Pancreas (tissue), 10 donors: ENCODE data around the gene IFT20. TPM values are rescaled to one million over a fixed set of nuclear protein-coding genes. Genes with fewer than 3 reads are reported as not detected.
"Not testable (repeated sequence)": the region's sequence is repeated elsewhere in the genome, so short reads cannot be mapped to it uniquely, and the experiment has no call there.

Experiments
- ATAC-seq, 4 donors: fragments of 200-7000 bp; cut with Tn5 transposase; one replicate each; pipeline versions ENCODE4 v1.8.0 to v1.9.1; 2020; ENCODE audit warnings: mild to moderate bottlenecking in 4 of 4, moderate library complexity in 4 of 4
- DNase-seq, 6 donors: peaks; one replicate each; pipeline ENCODE4 v3.0.0-alpha.2; 2020
- FAIRE-seq: peaks from 2 replicates; lab custom pipeline; 2012; peaks lifted over from hg19 to GRCh38; lab: Jason Lieb, UNC
- H3K27ac ChIP-seq, 4 donors: fragments of 200-600 bp; sonication (generic); 1 replicate in 3 of 4; 2 replicates in 1 of 4; pipeline versions ENCODE4 v1.5.0 to v1.8.0; 2020
- H3K27me3 ChIP-seq, 4 donors: fragments of 200-600 bp; one replicate each; pipeline ENCODE4 v1.8.0; 2021
- H3K36me3 ChIP-seq, 3 donors: fragments of 200-600 bp; sonication (generic) in 1 of 3; one replicate each; pipeline versions ENCODE4 v1.5.0 to v1.8.0; 2020 to 2021
- H3K4me1 ChIP-seq, 3 donors: fragments of 200-600 bp; one replicate each; pipeline ENCODE4 v1.8.0; 2021
- H3K4me3 ChIP-seq, 4 donors: fragments of 200-600 bp; sonication (generic) in 2 of 4; one replicate each; pipeline versions ENCODE4 v1.5.0 to v1.8.0; 2020 to 2021
- H3K9me3 ChIP-seq, 4 donors: fragments of 200-600 bp; one replicate each; pipeline ENCODE4 v1.8.0; 2021
- WGBS, 2 donors: extraction: QIAGEN DNeasy Blood & Tissue Kit; methylation state at CpG; one replicate each; pipeline ENCODE4 v1.1.7; 2013; 5-methylcytosine and 5-hydroxymethylcytosine counted together
- intact Hi-C, 3 donors: fragments of 100-400 bp; cut with DNase I; formaldehyde crosslinking; loops; one replicate each; pipeline versions ENCODE4 v1.11.1 to v1.14.2; 2022
- polyA plus RNA-seq, 2 donors: library from polyadenylated mRNA; stranded (reverse); fragments of 200-250 nt; gene quantifications; one replicate each; pipeline ENCODE4 v1.2.3, GENCODE V29; 2013
- total RNA-seq, 6 donors: library from RNA; stranded (reverse); fragmentation: NEBNext Ultra II Directional in 4 of 6; extraction: Animal tissue kit (Norgen Biotek cat#: 25700) in 4 of 6; gene quantifications; one replicate each; pipeline versions ENCODE4 v1.2.1 to v1.2.4, GENCODE V29; 2021 to 2023
- TF ChIP-seq, protein P1 (sequence below), 4 donors: fragments of 200-600 bp; sonication (generic) in 3 of 4; IDR thresholded peaks; one replicate each; pipeline versions ENCODE4 v1.5.0 to v1.8.0; 2021; ENCODE audit warnings: antibody characterized with exemption in 4 of 4
- donor health status: healthy with polysubstance abuse.
- donor health status: DM: no; HTN: no; CAD: no; lungs with moderate emphysema.
- donor health status: DM: no; HTN: no; CAD: no.
- donor health status: control.
- donor health status: control.
- donor health status: Bipolar disorder and iron deficiency.
- donor health status: DM: yes; HTN: yes; CAD: no.
- donor health status: DM: no; HTN: no; CAD: no.
- donor health status: DM: no; HTN: no; CAD: no.
- donor health status: DM: yes; HTN: yes; CAD: no.

IFT20 gene
- total and polyA plus RNA-seq, 8 donors = 42.3 to 79.0 (median 50.3) TPM

- Histone ChIP-seq H3K27me3 (no peaks in the 10 kb centered on the region), H3K4me1 (peaks cover 12 to 23% (median 20%) of the 10 kb centered on the region in 3 donors), H3K4me3 (no peak overlapping the region), H3K9me3 (no peaks in the 10 kb centered on the region), H3K36me3 (peaks cover 8 to 47% (median 19%) of the 10 kb centered on the region in 3 donors), H3K27ac (no peak overlapping the region)
- DNase-seq (no peak), ATAC-seq (no peak), FAIRE-seq (no peak)
- intact Hi-C loops = no loop called here
- TF ChIP-seq, protein P1, sequence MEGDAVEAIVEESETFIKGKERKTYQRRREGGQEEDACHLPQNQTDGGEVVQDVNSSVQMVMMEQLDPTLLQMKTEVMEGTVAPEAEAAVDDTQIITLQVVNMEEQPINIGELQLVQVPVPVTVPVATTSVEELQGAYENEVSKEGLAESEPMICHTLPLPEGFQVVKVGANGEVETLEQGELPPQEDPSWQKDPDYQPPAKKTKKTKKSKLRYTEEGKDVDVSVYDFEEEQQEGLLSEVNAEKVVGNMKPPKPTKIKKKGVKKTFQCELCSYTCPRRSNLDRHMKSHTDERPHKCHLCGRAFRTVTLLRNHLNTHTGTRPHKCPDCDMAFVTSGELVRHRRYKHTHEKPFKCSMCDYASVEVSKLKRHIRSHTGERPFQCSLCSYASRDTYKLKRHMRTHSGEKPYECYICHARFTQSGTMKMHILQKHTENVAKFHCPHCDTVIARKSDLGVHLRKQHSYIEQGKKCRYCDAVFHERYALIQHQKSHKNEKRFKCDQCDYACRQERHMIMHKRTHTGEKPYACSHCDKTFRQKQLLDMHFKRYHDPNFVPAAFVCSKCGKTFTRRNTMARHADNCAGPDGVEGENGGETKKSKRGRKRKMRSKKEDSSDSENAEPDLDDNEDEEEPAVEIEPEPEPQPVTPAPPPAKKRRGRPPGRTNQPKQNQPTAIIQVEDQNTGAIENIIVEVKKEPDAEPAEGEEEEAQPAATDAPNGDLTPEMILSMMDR (IDR thresholded peaks at IDR 0.05) = no peak
- WGBS, 2 donors = 84 to 88% methylated on average over 15 of the region's 15 CpGs
These were observed 4.2 kb upstream of the IFT20 start for GRCh38 chr17:28339431-28339830.

DNA sequence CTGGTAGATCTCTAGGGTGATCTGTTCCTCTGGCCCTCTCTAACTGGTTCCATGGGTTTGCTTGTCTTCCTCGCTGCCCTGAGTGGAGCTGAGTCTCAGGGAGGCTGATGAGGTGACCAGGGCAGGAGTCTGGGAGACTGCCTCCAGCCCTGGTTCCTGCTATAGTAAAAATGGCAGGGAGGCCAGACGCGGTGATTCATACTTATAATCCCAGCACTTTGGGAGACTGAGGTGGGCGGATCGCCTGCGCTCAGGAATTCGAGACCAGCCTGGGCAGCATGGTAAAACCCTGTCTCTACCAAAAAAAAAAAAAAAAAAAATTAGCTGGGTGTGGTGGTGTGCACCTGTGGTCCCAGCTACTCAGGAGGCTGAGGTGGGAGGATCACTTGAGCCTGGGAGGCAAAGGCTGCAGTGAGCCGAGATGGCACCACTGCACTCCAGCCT lies 3.5 kb upstream of the IFT20 start:
- H3K9me3 ChIP-seq, H3K27me3 ChIP-seq, intact Hi-C loops, ATAC-seq, DNase-seq, H3K4me3 ChIP-seq, FAIRE-seq: not testable (repeated sequence)
- Histone ChIP-seq H3K4me1 (peaks cover 12 to 30% (median 25%) of the 10 kb centered on the region in 3 donors), H3K36me3 (peaks cover 7 to 40% (median 19%) of the 10 kb centered on the region in 3 donors), H3K27ac (peak overlapping the region in 2 of 4 donors; percentile 4 to 30)
- 90 to 91% methylated on average over 8 of the region's 8 CpGs for WGBS, 2 donors

GRCh38 chr17:28338056-28338768 lies 2.9 kb upstream of the IFT20 start:
- intact Hi-C loops = no loop called here
- DNase-seq (no peak), FAIRE-seq (no peak), ATAC-seq (no peak)
- Histone ChIP-seq H3K27me3 (no peaks in the 10 kb centered on the region), H3K27ac (peak overlapping the region in 2 of 4 donors; percentile 4 to 30), H3K4me3 (no peak overlapping the region), H3K9me3 (no peaks in the 10 kb centered on the region), H3K36me3 (peaks cover 7 to 34% (median 19%) of the 10 kb centered on the region in 3 donors), H3K4me1 (peaks cover 12 to 32% (median 31%) of the 10 kb centered on the region in 3 donors)
- 54 to 61% methylated on average over 5 of the region's 5 CpGs for WGBS, 2 donors
- TF ChIP-seq, protein P1 (IDR thresholded peaks at IDR 0.05) = no peak

DNA sequence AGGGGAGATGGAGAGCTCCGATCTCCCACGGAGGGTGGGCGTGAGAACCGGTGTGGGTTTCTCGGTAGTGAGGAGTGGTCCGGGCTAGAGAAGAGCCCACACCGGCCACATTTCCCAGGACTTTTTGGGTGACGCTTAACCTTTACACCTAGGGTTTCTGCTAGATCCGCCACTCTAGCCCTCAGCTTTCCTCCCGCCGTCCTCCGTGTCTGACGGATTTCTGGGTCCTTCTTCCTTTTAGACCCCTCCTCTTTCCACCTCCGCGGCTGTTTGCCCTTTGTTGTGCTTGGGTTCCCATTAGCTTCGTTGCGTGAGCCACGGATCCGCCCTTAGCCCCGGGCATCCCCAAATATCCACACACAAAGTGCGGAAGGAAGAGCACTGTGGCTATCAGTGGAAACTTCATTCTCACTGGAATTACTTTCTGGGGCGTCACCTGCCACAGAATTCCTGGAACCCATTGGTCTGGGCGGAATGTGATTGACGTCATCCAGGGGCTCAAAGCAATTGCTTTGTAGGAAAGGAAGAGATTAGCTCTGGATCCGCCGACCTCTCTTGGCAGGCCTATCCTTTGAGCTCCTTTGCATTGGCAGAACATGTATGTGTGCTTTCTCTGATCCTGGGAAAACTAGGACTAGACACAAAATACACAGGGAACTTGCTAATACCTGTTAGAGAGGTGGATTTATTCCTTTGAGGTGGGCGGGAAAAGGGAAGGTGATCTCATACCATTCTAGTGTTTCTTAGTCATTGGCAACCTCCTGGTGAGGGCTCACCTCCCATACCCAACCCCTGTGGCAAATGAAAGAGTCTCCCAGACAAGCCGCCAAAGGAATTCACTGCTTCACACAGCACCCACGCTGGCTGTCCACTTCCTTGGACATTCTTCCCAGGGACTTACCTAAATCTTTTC lies 943 bp upstream of the IFT20 start:
- 2% methylated on average over 29 of the region's 29 CpGs for WGBS, 2 donors
- intact Hi-C loops = no loop called here
- Histone ChIP-seq H3K9me3 (no peaks in the 10 kb centered on the region), H3K27ac (peak overlapping the region; percentile 86 to 98 (median 97)), H3K4me3 (peak overlapping the region; percentile 63 to 94 (median 88)), H3K36me3 (peaks cover 3 to 18% (median 7%) of the 10 kb centered on the region in 3 donors), H3K27me3 (no peaks in the 10 kb centered on the region), H3K4me1 (peaks cover 12 to 45% (median 35%) of the 10 kb centered on the region in 3 donors)
- FAIRE-seq = no peak
- TF ChIP-seq, protein P1 (IDR thresholded peaks at IDR 0.05) = no peak
- peak in 4 of 6 donors; percentile 75 to 82 (median 78) for DNase-seq
- ATAC-seq = peak; percentile 44 to 63 (median 52)

GRCh38 chr17:28334666-28335200 lies 539 bp downstream of the IFT20 start:
- Histone ChIP-seq H3K27me3 (no peaks in the 10 kb centered on the region), H3K4me1 (peaks cover 12 to 45% (median 35%) of the 10 kb centered on the region in 3 donors), H3K4me3 (peak overlapping the region; percentile 63 to 94 (median 84)), H3K9me3 (no peaks in the 10 kb centered on the region), H3K27ac (peak overlapping the region; percentile 82 to 98 (median 92)), H3K36me3 (peaks cover 0 to 4% (median 0%) of the 10 kb centered on the region in 3 donors)
- ATAC-seq = peak in 1 of 4 donors; percentile 1
- TF ChIP-seq, protein P1 (IDR thresholded peaks at IDR 0.05) = no peak
- DNase-seq = no peak
- 2 to 5% methylated on average over 18 of the region's 18 CpGs for WGBS, 2 donors
- intact Hi-C loops = no loop called here
- FAIRE-seq = no peak
